Measurements from ENCODE around the gene TSTD1.
"Not testable (repeated sequence)": the region's sequence is repeated elsewhere in the genome, so short reads cannot be mapped to it uniquely, and the experiment has no call there.

TSTD1 gene

GRCh38 chr1:161045736-161046604 lies 7.2 kb upstream of the TSTD1 start, which contains the start of gene USF1:
Gene USF1 (minus strand): TSS chr1:161045977. CDS start chr1:161043275, 2,702 bp downstream.
- Histone ChIP-seq H3K4me1 (ENCODE audit: control insufficient read depth, low read depth, low read length) (peaks cover 12% of the 10 kb centered on the region), H3K27me3 (ENCODE audit: control insufficient read depth, insufficient read depth, low read length) (peaks cover 22% of the 10 kb centered on the region), H3K27ac (ENCODE audit: low read length) (peak within 1 kb of the TSS; percentile 98), H3K9me3 (ENCODE audit: control insufficient read depth, low read depth, low read length) (peaks cover 6% of the 10 kb centered on the region), H3K9ac (ENCODE audit: low read length) (peak within 1 kb of the TSS; percentile 87), H3K36me3 (ENCODE audit: control insufficient read depth, low read depth, low read length) (peaks cover 18% of the 10 kb centered on the region), H3K4me3 (ENCODE audit: low read length) (peak within 1 kb of the TSS; percentile 91)

DNA sequence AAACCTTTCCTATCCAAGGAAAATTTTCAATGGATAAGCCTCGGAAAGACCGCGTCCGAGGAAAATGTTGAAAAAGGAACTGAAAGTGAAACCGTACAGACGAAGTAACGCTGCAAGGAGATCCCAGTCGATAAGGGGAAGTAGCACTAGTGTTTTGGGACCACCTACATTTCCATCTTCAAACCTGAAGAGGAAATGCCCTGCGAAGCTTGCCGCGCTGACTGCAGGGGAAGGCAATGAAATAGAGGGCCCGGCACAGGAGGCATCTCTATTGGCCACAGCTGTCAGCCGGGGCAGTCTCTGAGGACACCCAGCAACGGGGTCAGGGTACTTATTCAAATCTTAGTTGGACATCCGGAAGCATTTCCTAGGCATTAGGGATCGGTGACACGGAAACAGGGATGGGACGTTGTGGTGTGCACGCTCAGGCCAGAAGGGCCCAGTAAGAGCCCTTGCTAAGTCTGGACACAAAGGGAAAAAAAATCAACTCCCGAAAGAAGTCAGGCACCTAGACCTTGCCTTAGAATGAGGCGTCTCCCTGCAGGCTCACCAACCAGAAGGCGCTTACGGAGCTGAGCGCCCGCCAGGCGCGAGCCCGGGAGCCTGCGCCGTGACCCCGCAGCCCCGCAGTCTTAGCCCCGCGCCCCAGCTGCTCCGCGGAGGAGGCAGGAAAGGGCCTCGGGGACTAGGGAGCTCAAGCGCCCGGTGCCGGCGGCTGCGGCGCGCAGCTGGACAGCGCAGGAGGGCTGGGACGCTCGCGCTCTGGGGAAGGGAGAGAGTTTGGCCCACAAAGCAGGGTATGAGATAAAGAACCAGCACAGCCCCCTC lies 6.4 kb upstream of the TSTD1 start:
- H3K9ac ChIP-seq (ENCODE audit: low read length): peak overlapping the region; percentile 87
- H3K27me3 ChIP-seq (ENCODE audit: control insufficient read depth, insufficient read depth, low read length): peaks cover 22% of the 10 kb centered on the region
- H3K27ac ChIP-seq (ENCODE audit: low read length): peak overlapping the region; percentile 60
- H3K4me3 ChIP-seq (ENCODE audit: low read length): peak overlapping the region; percentile 91
- peaks cover 12% of the 10 kb centered on the region for H3K4me1 ChIP-seq (ENCODE audit: control insufficient read depth, low read depth, low read length)
- peaks cover 6% of the 10 kb centered on the region for H3K9me3 ChIP-seq (ENCODE audit: control insufficient read depth, low read depth, low read length)
- peaks cover 25% of the 10 kb centered on the region for H3K36me3 ChIP-seq (ENCODE audit: control insufficient read depth, low read depth, low read length)

DNA sequence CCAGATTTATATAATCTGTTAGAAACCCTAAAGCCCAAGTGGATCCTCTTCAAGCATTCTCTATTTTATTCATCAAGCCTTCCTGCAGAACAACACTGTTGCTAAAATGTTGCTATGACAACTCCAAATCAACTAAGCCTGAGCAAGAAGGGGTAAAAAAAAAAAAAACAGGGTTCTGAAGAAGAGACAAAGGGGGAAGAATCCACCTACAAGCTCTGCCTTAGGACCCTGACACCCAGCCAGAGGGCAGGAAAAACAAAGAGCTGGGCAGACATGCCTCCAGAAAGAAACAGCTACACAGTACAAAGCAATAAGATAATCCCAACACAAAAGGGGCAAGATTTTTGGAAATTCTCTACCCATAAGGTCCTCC lies 5.8 kb upstream of the TSTD1 start:
- H3K4me3 ChIP-seq (ENCODE audit: low read length): peak overlapping the region; percentile 91
- H3K9ac ChIP-seq (ENCODE audit: low read length): peak overlapping the region; percentile 87
- peak overlapping the region; percentile 9 for H3K27ac ChIP-seq (ENCODE audit: low read length)
- peaks cover 22% of the 10 kb centered on the region for H3K27me3 ChIP-seq (ENCODE audit: control insufficient read depth, insufficient read depth, low read length)
- H3K4me1 ChIP-seq (ENCODE audit: control insufficient read depth, low read depth, low read length): peaks cover 12% of the 10 kb centered on the region
- H3K9me3 ChIP-seq (ENCODE audit: control insufficient read depth, low read depth, low read length): peaks cover 6% of the 10 kb centered on the region
- H3K36me3 ChIP-seq (ENCODE audit: control insufficient read depth, low read depth, low read length): peaks cover 31% of the 10 kb centered on the region

- no peaks in the 10 kb centered on the region for H3K27me3 ChIP-seq (ENCODE audit: control insufficient read depth, insufficient read depth, low read length)
- H3K27ac ChIP-seq (ENCODE audit: low read length): no peak overlapping the region
- no peak overlapping the region for H3K4me3 ChIP-seq (ENCODE audit: low read length)
- H3K36me3 ChIP-seq (ENCODE audit: control insufficient read depth, low read depth, low read length): peaks cover 34% of the 10 kb centered on the region
- peaks cover 12% of the 10 kb centered on the region for H3K4me1 ChIP-seq (ENCODE audit: control insufficient read depth, low read depth, low read length)
- no peak overlapping the region for H3K9ac ChIP-seq (ENCODE audit: low read length)
- no peaks in the 10 kb centered on the region for H3K9me3 ChIP-seq (ENCODE audit: control insufficient read depth, low read depth, low read length)
Observed at GRCh38 chr1:161039546-161039945, 782 bp upstream of the TSTD1 start.

GRCh38 chr1:161039154-161039545 lies 386 bp upstream of the TSTD1 start:
- Histone ChIP-seq H3K4me1 (ENCODE audit: control insufficient read depth, low read depth, low read length) (peaks cover 9% of the 10 kb centered on the region), H3K27ac (ENCODE audit: low read length) (no peak overlapping the region), H3K36me3 (ENCODE audit: control insufficient read depth, low read depth, low read length) (peaks cover 34% of the 10 kb centered on the region), H3K9ac (ENCODE audit: low read length) (no peak overlapping the region), H3K27me3 (ENCODE audit: control insufficient read depth, insufficient read depth, low read length) (no peaks in the 10 kb centered on the region), H3K9me3 (ENCODE audit: control insufficient read depth, low read depth, low read length) (no peaks in the 10 kb centered on the region), H3K4me3 (ENCODE audit: low read length) (peak overlapping the region; percentile 77)

- Histone ChIP-seq H3K4me1 (ENCODE audit: control insufficient read depth, low read depth, low read length) (peaks cover 9% of the 10 kb centered on the region), H3K36me3 (ENCODE audit: control insufficient read depth, low read depth, low read length) (peaks cover 29% of the 10 kb centered on the region), H3K27ac (ENCODE audit: low read length) (no peak overlapping the region), H3K4me3 (ENCODE audit: low read length) (peak overlapping the region; percentile 77), H3K9ac (ENCODE audit: low read length) (peak overlapping the region; percentile 62), H3K27me3 (ENCODE audit: control insufficient read depth, insufficient read depth, low read length) (no peaks in the 10 kb centered on the region), H3K9me3 (ENCODE audit: control insufficient read depth, low read depth, low read length) (no peaks in the 10 kb centered on the region)
Observed at GRCh38 chr1:161037661-161038522, 872 bp downstream of the TSTD1 start.

GRCh38 chr1:161033751-161034150 lies 5.0 kb downstream of the TSTD1 start:
- Histone ChIP-seq H3K4me1 (ENCODE audit: control insufficient read depth, low read depth, low read length) (peaks cover 9% of the 10 kb centered on the region), H3K36me3 (ENCODE audit: control insufficient read depth, low read depth, low read length) (no peaks in the 10 kb centered on the region), H3K27me3 (ENCODE audit: control insufficient read depth, insufficient read depth, low read length) (no peaks in the 10 kb centered on the region), H3K27ac (ENCODE audit: low read length) (no peak overlapping the region), H3K9ac (ENCODE audit: low read length) (no peak overlapping the region), H3K4me3 (ENCODE audit: low read length) (no peak overlapping the region), H3K9me3 (ENCODE audit: control insufficient read depth, low read depth, low read length) (no peaks in the 10 kb centered on the region)

DNA sequence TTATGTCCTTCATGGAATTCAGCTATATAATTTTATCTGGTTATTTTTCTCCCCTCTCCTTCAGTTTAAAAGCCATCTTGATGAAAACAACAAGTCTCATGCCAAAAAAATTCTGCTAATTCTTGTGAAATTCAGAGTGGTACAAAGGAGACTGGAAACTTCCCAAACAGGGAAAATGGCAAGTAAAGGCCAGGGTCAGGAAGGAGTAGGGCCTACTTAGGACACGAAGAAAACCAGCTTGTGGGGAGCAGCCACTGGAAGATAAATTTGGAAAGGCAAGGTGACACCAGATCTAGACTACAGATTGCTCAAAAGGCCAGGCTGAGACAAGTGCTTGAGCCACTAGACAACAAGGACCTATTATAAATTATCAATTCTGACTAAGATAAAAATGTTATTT lies 6.4 kb downstream of the TSTD1 start:
- H3K27ac ChIP-seq (ENCODE audit: low read length): no peak overlapping the region
- peaks cover 9% of the 10 kb centered on the region for H3K4me1 ChIP-seq (ENCODE audit: control insufficient read depth, low read depth, low read length)
- H3K9ac ChIP-seq (ENCODE audit: low read length): no peak overlapping the region

DNA sequence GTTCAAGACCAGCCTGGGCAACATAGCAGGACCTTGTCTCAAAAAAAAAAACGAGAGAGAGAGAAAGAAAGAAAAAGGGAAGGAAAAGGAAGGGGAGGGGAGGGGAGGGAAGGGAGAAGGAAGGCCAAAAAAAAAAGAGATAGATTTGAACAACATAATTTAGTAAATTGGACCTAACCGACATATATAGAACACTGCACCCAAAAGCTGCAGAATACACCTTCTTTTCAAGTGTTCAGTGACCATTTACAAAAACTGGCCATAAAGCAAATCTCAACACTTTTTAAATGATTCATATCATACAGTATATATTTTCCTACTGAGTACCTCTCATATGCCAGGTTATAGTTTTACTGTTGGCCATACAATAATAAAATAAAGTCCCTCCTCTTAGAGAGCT lies 6.9 kb downstream of the TSTD1 start:
- Histone ChIP-seq H3K9ac (ENCODE audit: low read length) (no peak overlapping the region), H3K27me3 (ENCODE audit: control insufficient read depth, insufficient read depth, low read length) (no peaks in the 10 kb centered on the region), H3K36me3 (ENCODE audit: control insufficient read depth, low read depth, low read length) (no peaks in the 10 kb centered on the region), H3K9me3 (ENCODE audit: control insufficient read depth, low read depth, low read length) (no peaks in the 10 kb centered on the region), H3K27ac (ENCODE audit: low read length) (no peak overlapping the region), H3K4me3 (ENCODE audit: low read length) (no peak overlapping the region), H3K4me1 (ENCODE audit: control insufficient read depth, low read depth, low read length) (peaks cover 9% of the 10 kb centered on the region)

More for the DNA sequence above, 6.4 kb downstream of the TSTD1 start:
- H3K36me3 ChIP-seq (ENCODE audit: control insufficient read depth, low read depth, low read length): no peaks in the 10 kb centered on the region
- no peak overlapping the region for H3K4me3 ChIP-seq (ENCODE audit: low read length)
- H3K27me3 ChIP-seq (ENCODE audit: control insufficient read depth, insufficient read depth, low read length): no peaks in the 10 kb centered on the region
- H3K9me3 ChIP-seq (ENCODE audit: control insufficient read depth, low read depth, low read length): no peaks in the 10 kb centered on the region

GRCh38 chr1:161029466-161029865 lies 9.3 kb downstream of the TSTD1 start:
- H3K4me1 ChIP-seq (ENCODE audit: control insufficient read depth, low read depth, low read length); H3K36me3 ChIP-seq (ENCODE audit: control insufficient read depth, low read depth, low read length); H3K27ac ChIP-seq (ENCODE audit: low read length); H3K4me3 ChIP-seq (ENCODE audit: low read length); H3K9ac ChIP-seq (ENCODE audit: low read length); H3K9me3 ChIP-seq (ENCODE audit: control insufficient read depth, low read depth, low read length); H3K27me3 ChIP-seq (ENCODE audit: control insufficient read depth, insufficient read depth, low read length): not testable (repeated sequence)

GRCh38 chr1:161026954-161027353 lies 11.8 kb downstream of the TSTD1 start:
- not testable (repeated sequence) for H3K36me3 ChIP-seq (ENCODE audit: control insufficient read depth, low read depth, low read length); H3K9me3 ChIP-seq (ENCODE audit: control insufficient read depth, low read depth, low read length); H3K4me3 ChIP-seq (ENCODE audit: low read length); H3K27ac ChIP-seq (ENCODE audit: low read length); H3K4me1 ChIP-seq (ENCODE audit: control insufficient read depth, low read depth, low read length); H3K27me3 ChIP-seq (ENCODE audit: control insufficient read depth, insufficient read depth, low read length); H3K9ac ChIP-seq (ENCODE audit: low read length)
